Fibroblast of lung (primary cell): ENCODE measurements around the gene ARHGAP5. TPM values are rescaled to one million over a fixed set of nuclear protein-coding genes. Genes with fewer than 3 reads are reported as not detected.

Experiments
- DNase-seq, 2 donors: peaks; one replicate each; pipeline versions ENCODE4 v3.0.0 to v3.0.0-alpha.2; 2010; ENCODE audit warnings: low read depth in 2 of 2
- H2AFZ ChIP-seq: 2 replicates; pipeline ENCODE4 v1.5.1; 2012; ENCODE audit warnings: low read length, control low read depth, inconsistent platforms
- H3K27ac ChIP-seq: 2 replicates; pipeline ENCODE4 v1.5.1; 2011; ENCODE audit warnings: low read length, control low read depth; ENCODE audit not compliant: insufficient read depth
- H3K27me3 ChIP-seq: 2 replicates; pipeline ENCODE4 v1.5.1; 2011; ENCODE audit warnings: mild to moderate bottlenecking, low read length; ENCODE audit not compliant: control insufficient read depth, insufficient read depth
- H3K36me3 ChIP-seq: 2 replicates; pipeline ENCODE4 v1.5.1; 2011; ENCODE audit warnings: low read length; ENCODE audit not compliant: control insufficient read depth, insufficient read depth
- H3K4me1 ChIP-seq: 2 replicates; pipeline ENCODE4 v1.5.1; 2011; ENCODE audit warnings: low read length; ENCODE audit not compliant: control insufficient read depth, insufficient read depth; ENCODE audit errors: extremely low read depth
- H3K4me2 ChIP-seq: 2 replicates; pipeline ENCODE4 v1.5.1; 2011; ENCODE audit warnings: low read length, control low read depth; ENCODE audit not compliant: insufficient read depth; ENCODE audit errors: extremely low read depth
- H3K4me3 ChIP-seq, 4 experiments: fragments of 200-600 bp in 1 of 4; sonication (generic) in 1 of 4; replicated peaks in 1 of 4; 2 replicates each; pipeline ENCODE4 v1.5.1; 2011 to 2016; ENCODE audit warnings: low read length in 4 of 4, low read depth in 3 of 4, mild to moderate bottlenecking in 3 of 4, control low read depth in 2 of 4, inconsistent platforms in 1 of 4, mixed read lengths in 1 of 4; ENCODE audit not compliant: insufficient read depth in 1 of 4; ENCODE audit errors: control extremely low read depth in 1 of 4
- H3K79me2 ChIP-seq: 2 replicates; pipeline ENCODE4 v1.5.1; 2012; ENCODE audit warnings: mild to moderate bottlenecking, low read length, inconsistent platforms; ENCODE audit not compliant: control insufficient read depth, insufficient read depth
- H3K9ac ChIP-seq: 2 replicates; pipeline ENCODE4 v1.5.1; 2011; ENCODE audit warnings: mild to moderate bottlenecking, low read length, control low read depth; ENCODE audit not compliant: insufficient read depth
- H3K9me3 ChIP-seq: 2 replicates; pipeline ENCODE4 v1.5.1; 2012; ENCODE audit warnings: low read depth, low read length; ENCODE audit not compliant: control insufficient read depth, insufficient read depth
- H4K20me1 ChIP-seq: 2 replicates; pipeline ENCODE4 v1.5.1; 2011; ENCODE audit warnings: low read length; ENCODE audit not compliant: control insufficient read depth, insufficient read depth; ENCODE audit errors: extremely low read depth
- CTCF ChIP-seq, 2 donors: IDR thresholded peaks in 1 of 2; conservative IDR thresholded peaks in 1 of 2; 1 replicate in 1 of 2; 2 replicates in 1 of 2; pipeline ENCODE4 v1.5.1; 2011 to 2012; ENCODE audit warnings: low read length in 2 of 2, control low read depth in 1 of 2, inconsistent platforms in 1 of 2, low read depth in 1 of 2, mild to moderate bottlenecking in 1 of 2
- EZH2 ChIP-seq: IDR thresholded peaks from 2 replicates; pipeline ENCODE4 v1.5.1; 2012; ENCODE audit warnings: low read length, control low read depth, mild to moderate bottlenecking; ENCODE audit errors: missing control alignments
- polyA minus RNA-seq: library from RNA; depleted of rRNA, polyadenylated mRNA; stranded (reverse); fragments of >200 nt; gene quantifications from 2 replicates; pipeline ENCODE4 v1.2.3, GENCODE V29; 2011; ENCODE audit warnings: low replicate concordance
- polyA plus RNA-seq, 2 donors: library from polyadenylated mRNA; depleted of rRNA in 1 of 2; stranded (reverse) in 1 of 2; unstranded in 1 of 2; fragments of >200 nt; gene quantifications; 2 replicates each; pipeline ENCODE4 v1.2.1, GENCODE V29; 2011 to 2012; ENCODE audit warnings: missing spikeins in 1 of 2
- total RNA-seq: library from RNA; depleted of rRNA; stranded (reverse); fragments of >200 nt; gene quantifications from 2 replicates; pipeline ENCODE4 v1.2.1, GENCODE V29; 2014

The ARHGAP5 gene
- total RNA-seq (68.4 and 76.3 TPM in 2 replicates), polyA plus RNA-seq (23.5 and 37.0 TPM in 2 replicates), polyA minus RNA-seq (1.4 and 5.1 TPM in 2 replicates)
- 16.7 and 25.8 TPM in 2 replicates for polyA plus RNA-seq (2012)

GRCh38 chr14:32077081-32078022 lies at the start of gene ARHGAP5:
ARHGAP5 (plus strand) TSS chr14:32077304; CDS start chr14:32090670, 13,366 bp downstream.
- H3K27me3 ChIP-seq = no peaks in the 10 kb centered on the region
- peak within 1 kb of the TSS; percentile 96 for H3K9ac ChIP-seq
- H3K4me2 ChIP-seq = peak within 1 kb of the TSS; percentile 99
- peak; percentile 27 to 37 for DNase-seq
- H3K36me3 ChIP-seq = no peaks in the 10 kb centered on the region
- H3K79me2 ChIP-seq = peaks cover 42% of the 10 kb centered on the region
- H4K20me1 ChIP-seq = peaks cover 4% of the 10 kb centered on the region
- TF ChIP-seq EZH2 (no peak), CTCF (conservative IDR thresholded peaks at IDR 0.05 in 1 of 2, IDR thresholded peaks at IDR 0.05 in 1 of 2; ENCODE audit: low read depth in 1 of 2, low read length in 2 of 2) (peak in 1 of 2 donors; percentile 7)
- no peaks in the 10 kb centered on the region for H3K9me3 ChIP-seq
- peak within 1 kb of the TSS; percentile 92 to 99 (median 92) for H3K4me3 ChIP-seq
- peak within 1 kb of the TSS; percentile 94 for H3K27ac ChIP-seq
- peak within 1 kb of the TSS; percentile 99 for H2AFZ ChIP-seq
- peaks cover 5% of the 10 kb centered on the region for H3K4me1 ChIP-seq

- no peaks in the 10 kb centered on the region for H3K9me3 ChIP-seq
- no peaks in the 10 kb centered on the region for H3K36me3 ChIP-seq
- no peak overlapping the region for H3K27ac ChIP-seq
- TF ChIP-seq CTCF (conservative IDR thresholded peaks at IDR 0.05 in 1 of 2, IDR thresholded peaks at IDR 0.05 in 1 of 2; ENCODE audit: low read depth in 1 of 2, low read length in 2 of 2) = no peak
- TF ChIP-seq EZH2 = no peak
- no peak overlapping the region for H3K4me2 ChIP-seq
- H3K79me2 ChIP-seq = no peaks in the 10 kb centered on the region
- H3K4me1 ChIP-seq = no peaks in the 10 kb centered on the region
- DNase-seq = peak in 1 of 2 donors; percentile 34
- no peak overlapping the region for H3K9ac ChIP-seq
- no peaks in the 10 kb centered on the region for H4K20me1 ChIP-seq
- H3K4me3 ChIP-seq = no peak overlapping the region
- no peaks in the 10 kb centered on the region for H3K27me3 ChIP-seq
- H2AFZ ChIP-seq = no peak overlapping the region
Observed at GRCh38 chr14:32028599-32028998, 48.5 kb upstream of the ARHGAP5 start.

- no peaks in the 10 kb centered on the region for H3K79me2 ChIP-seq
- no peak overlapping the region for H3K4me3 ChIP-seq
- DNase-seq = no peak
- H3K9ac ChIP-seq = no peak overlapping the region
- no peaks in the 10 kb centered on the region for H3K4me1 ChIP-seq
- no peak overlapping the region for H3K4me2 ChIP-seq
- H3K27me3 ChIP-seq = no peaks in the 10 kb centered on the region
- H3K9me3 ChIP-seq = no peaks in the 10 kb centered on the region
- no peak overlapping the region for H3K27ac ChIP-seq
- H3K36me3 ChIP-seq = no peaks in the 10 kb centered on the region
- TF ChIP-seq CTCF (conservative IDR thresholded peaks at IDR 0.05 in 1 of 2, IDR thresholded peaks at IDR 0.05 in 1 of 2; ENCODE audit: low read depth in 1 of 2, low read length in 2 of 2) (no peak), EZH2 (no peak)
- no peak overlapping the region for H2AFZ ChIP-seq
- H4K20me1 ChIP-seq = no peaks in the 10 kb centered on the region
Observed at GRCh38 chr14:32033543-32033942, 43.6 kb upstream of the ARHGAP5 start.
